GM12892 (cell line): Measurements from ENCODE around the gene RBFOX2.

Source experiments
- POLR2A ChIP-seq: IDR thresholded peaks from 2 replicates; pipeline ENCODE4 v1.6.1; 2011; ENCODE audit warnings: low read depth, low read length, control low read depth
- POLR2AphosphoS5 ChIP-seq: IDR thresholded peaks from 2 replicates; pipeline ENCODE4 v1.6.1; 2011; ENCODE audit warnings: low read depth, low read length, control low read depth
- TAF1 ChIP-seq: IDR thresholded peaks from 2 replicates; pipeline ENCODE4 v1.6.1; 2011; ENCODE audit warnings: low read depth, mild to moderate bottlenecking, control low read depth, low read length, borderline replicate concordance

GRCh38 chr22:35805466-35805865 is 223.2 kb downstream of the RBFOX2 start:
- TF ChIP-seq TAF1 (no peak), POLR2AphosphoS5 (no peak), POLR2A (no peak)
